H1 (cell line): ENCODE data around the gene TBX18. TPM values are rescaled to one million over a fixed set of nuclear protein-coding genes. Genes with fewer than 3 reads are reported as not detected.
A peak's percentile ranks its signal among the peaks of the same experiment; 100 is the strongest.

Experiments
- CTCF ChIA-PET: fragments of 300-600 bp; sonication (Branson Sonifier 250); formaldehyde crosslinking; loops from one replicate; lab custom pipeline; 2021; ENCODE audit not compliant: partially characterized antibody; lab: Charles Lee
- POLR2A ChIA-PET: fragments of 300-600 bp; sonication (Branson Sonifier 250); formaldehyde crosslinking; loops from one replicate; lab custom pipeline; 2021; ENCODE audit warnings: inconsistent platforms; ENCODE audit not compliant: partially characterized antibody; lab: Charles Lee
- DNase-seq, 2 experiments: peaks; one replicate each; pipeline versions ENCODE4 v3.0.0 to v3.0.0-alpha.2; 2010 to 2022; ENCODE audit warnings: low spot score in 2 of 2, low read depth in 1 of 2, mixed read lengths in 1 of 2
- FAIRE-seq: peaks from 2 replicates; lab custom pipeline; 2011; peaks lifted over from hg19 to GRCh38; lab: Jason Lieb, UNC
- H2AFZ ChIP-seq: 2 replicates; pipeline ENCODE4 v1.8.1; 2012; ENCODE audit warnings: low read length, inconsistent platforms
- H2AK5ac ChIP-seq: 2 replicates; pipeline ENCODE4 v1.6.1; 2013; ENCODE audit warnings: low read depth, low read length
- H2BK120ac ChIP-seq: replicated peaks from 2 replicates; pipeline ENCODE3; 2013; ENCODE audit warnings: low read depth, low read length, inconsistent platforms
- H2BK12ac ChIP-seq: 2 replicates; pipeline ENCODE4 v1.6.1; 2013; ENCODE audit warnings: low read depth, low read length
- H2BK15ac ChIP-seq: 2 replicates; pipeline ENCODE4 v1.6.1; 2013; ENCODE audit warnings: low read length
- H2BK20ac ChIP-seq: 2 replicates; pipeline ENCODE4 v1.6.1; 2013; ENCODE audit warnings: low read length
- H2BK5ac ChIP-seq: 2 replicates; pipeline ENCODE4 v1.6.1; 2013; ENCODE audit warnings: low read depth, low read length
- H3K14ac ChIP-seq: 2 replicates; pipeline ENCODE4 v1.6.1; 2013; ENCODE audit warnings: inconsistent platforms; ENCODE audit not compliant: insufficient read length
- H3K18ac ChIP-seq: 2 replicates; pipeline ENCODE4 v1.6.1; 2013; ENCODE audit warnings: low read length; ENCODE audit errors: extremely low read depth
- H3K23ac ChIP-seq: 2 replicates; pipeline ENCODE4 v1.6.1; 2013; ENCODE audit warnings: inconsistent platforms; ENCODE audit not compliant: insufficient read length
- H3K23me2 ChIP-seq: 2 replicates; pipeline ENCODE4 v1.6.1; 2013; ENCODE audit warnings: low read depth, low read length
- H3K27ac ChIP-seq: 2 replicates; pipeline ENCODE4 v1.6.1; 2011; ENCODE audit warnings: low read depth, low read length, inconsistent platforms
- H3K27me3 ChIP-seq, 4 experiments: replicated peaks in 1 of 4; 1 replicate in 1 of 4; 2 replicates in 3 of 4; pipeline versions ENCODE4 v1.6.1 to v1.8.1; 2011 to 2013; ENCODE audit warnings: low read length in 3 of 4, mild to moderate bottlenecking in 3 of 4, inconsistent platforms in 2 of 4, mixed read lengths in 2 of 4, moderate library complexity in 1 of 4; ENCODE audit not compliant: control insufficient read depth in 3 of 4, insufficient read depth in 3 of 4; ENCODE audit errors: extremely low read depth in 1 of 4
- H3K36me3 ChIP-seq, 4 experiments: 2 replicates each; pipeline versions ENCODE4 v1.6.1 to v1.8.1; 2011 to 2013; ENCODE audit warnings: mild to moderate bottlenecking in 4 of 4, low read length in 3 of 4, moderate library complexity in 2 of 4, control low read depth in 1 of 4, inconsistent platforms in 1 of 4; ENCODE audit not compliant: insufficient read depth in 4 of 4, control insufficient read depth in 2 of 4
- H3K4ac ChIP-seq: replicated peaks from 2 replicates; pipeline ENCODE3; 2013; ENCODE audit warnings: low read length, low read depth, mixed read lengths, inconsistent platforms; ENCODE audit not compliant: insufficient read length
- H3K4me1 ChIP-seq, 4 experiments: replicated peaks in 1 of 4; 1 replicate in 1 of 4; 2 replicates in 3 of 4; pipeline versions ENCODE4 v1.6.1 to v1.8.1; 2011 to 2013; ENCODE audit warnings: low read length in 3 of 4, inconsistent platforms in 2 of 4, mixed read lengths in 1 of 4; ENCODE audit not compliant: insufficient read depth in 4 of 4, control insufficient read depth in 3 of 4
- H3K4me2 ChIP-seq, 2 experiments: 2 replicates each; pipeline versions ENCODE4 v1.6.1 to v1.8.1; 2011 to 2013; ENCODE audit warnings: low read depth in 2 of 2, low read length in 2 of 2, control low read depth in 1 of 2, inconsistent platforms in 1 of 2, mild to moderate bottlenecking in 1 of 2; ENCODE audit not compliant: insufficient read depth in 1 of 2
- H3K4me3 ChIP-seq, 4 experiments: fragments of 200-600, 300-600 bp in 1 of 4; sonication (generic), shearing (Covaris generic), sonication (Bioruptor Twin) in 1 of 4; 2 replicates each; pipeline versions ENCODE4 v1.5.1 to v1.8.1; 2011 to 2016; ENCODE audit warnings: low read length in 4 of 4, low read depth in 3 of 4, control low read depth in 2 of 4, inconsistent platforms in 2 of 4, mild to moderate bottlenecking in 2 of 4, mixed read lengths in 1 of 4, moderate library complexity in 1 of 4; ENCODE audit not compliant: insufficient read depth in 2 of 4; ENCODE audit errors: extremely low read depth in 1 of 4
- H3K56ac ChIP-seq: replicated peaks from 2 replicates; pipeline ENCODE3; 2013; ENCODE audit warnings: low read depth, mild to moderate bottlenecking, mixed read lengths, low read length, inconsistent platforms; ENCODE audit not compliant: insufficient read length
- H3K79me1 ChIP-seq: 2 replicates; pipeline ENCODE4 v1.6.1; 2013; ENCODE audit warnings: low read depth, low read length, control low read depth
- H3K79me2 ChIP-seq, 2 experiments: 2 replicates each; pipeline versions ENCODE4 v1.6.1 to v1.8.1; 2012 to 2013; ENCODE audit warnings: low read length in 2 of 2, mild to moderate bottlenecking in 2 of 2, inconsistent platforms in 1 of 2; ENCODE audit not compliant: insufficient read depth in 2 of 2, control insufficient read depth in 1 of 2
- H3K9ac ChIP-seq, 4 experiments: replicated peaks in 1 of 4; 1 replicate in 1 of 4; 2 replicates in 3 of 4; pipeline versions ENCODE4 v1.6.1 to v1.8.1; 2011 to 2013; ENCODE audit warnings: low read depth in 3 of 4, low read length in 3 of 4, control low read depth in 2 of 4, mild to moderate bottlenecking in 2 of 4, moderate library complexity in 2 of 4, inconsistent platforms in 1 of 4; ENCODE audit errors: extremely low read depth in 1 of 4
- H3K9me3 ChIP-seq, 2 experiments: 2 replicates each; pipeline versions ENCODE4 v1.6.1 to v1.8.1; 2012 to 2013; ENCODE audit warnings: mild to moderate bottlenecking in 2 of 2, moderate library complexity in 2 of 2, control low read depth in 1 of 2, inconsistent platforms in 1 of 2, low read depth in 1 of 2, low read length in 1 of 2, mixed read lengths in 1 of 2; ENCODE audit not compliant: insufficient read depth in 2 of 2
- H4K20me1 ChIP-seq, 2 experiments: replicated peaks in 1 of 2; 2 replicates each; pipeline versions ENCODE3 to v1.8.1; 2011 to 2013; ENCODE audit warnings: inconsistent platforms in 2 of 2, low read length in 2 of 2, mild to moderate bottlenecking in 1 of 2; ENCODE audit not compliant: insufficient read depth in 2 of 2, control insufficient read depth in 1 of 2
- H4K5ac ChIP-seq: 2 replicates; pipeline ENCODE4 v1.6.1; 2013; ENCODE audit warnings: low read length, low read depth, mixed read lengths, inconsistent platforms; ENCODE audit not compliant: insufficient read length
- H4K8ac ChIP-seq: 2 replicates; pipeline ENCODE4 v1.8.0; 2013; ENCODE audit warnings: mild to moderate bottlenecking, moderate library complexity, low read length, inconsistent platforms; ENCODE audit not compliant: insufficient read depth; ENCODE audit errors: extremely low read depth
- H4K91ac ChIP-seq: replicated peaks from 2 replicates; pipeline ENCODE3; 2013; ENCODE audit warnings: low read length, mixed read lengths, inconsistent platforms; ENCODE audit not compliant: insufficient read length
- EZH2 ChIP-seq: fragments of 200-600 bp; sonication (generic); IDR thresholded peaks from 2 replicates; pipeline ENCODE4 v1.7.1; 2012; ENCODE audit warnings: low read depth, mild to moderate bottlenecking, moderate library complexity, low read length, inconsistent platforms; ENCODE audit not compliant: severe bottlenecking
- NANOG ChIP-seq: IDR thresholded peaks from 2 replicates; pipeline ENCODE4 v1.6.1; 2011; ENCODE audit warnings: low read length, low read depth, mild to moderate bottlenecking, inconsistent platforms; ENCODE audit not compliant: insufficient read depth, poor library complexity, severe bottlenecking
- WGBS, 2 experiments: shearing (Covaris generic) in 1 of 2; methylation state at CpG; one replicate each; pipeline versions ENCODE4 v1.1.6 to v1.1.7; 2013 to 2015; ENCODE audit warnings: low lambda C conversion rate in 2 of 2, mixed read lengths in 2 of 2, inconsistent platforms in 1 of 2, low coverage in 1 of 2, missing lambda C conversion rate in 1 of 2; ENCODE audit not compliant: insufficient replicate concordance in 2 of 2, insufficient coverage in 1 of 2, insufficient read length in 1 of 2; ENCODE audit errors: extremely low coverage in 1 of 2, missing lambda C conversion rate in 1 of 2; 5-methylcytosine and 5-hydroxymethylcytosine counted together
- polyA plus RNA-seq, 7 experiments: library from polyadenylated mRNA; depleted of rRNA in 3 of 7; stranded (reverse) in 5 of 7; unstranded in 2 of 7; fragments of >200 nt in 5 of 7; fragments of 200-250 nt in 2 of 7; gene quantifications; 1 replicate in 5 of 7; 2 replicates in 1 of 7; 4 replicates in 1 of 7; pipeline versions ENCODE4 v1.2.1 to v1.2.3, GENCODE V29; 2011 to 2013; ENCODE audit warnings: missing spikeins in 2 of 7, mixed read lengths in 2 of 7
- total RNA-seq: library from RNA; stranded (reverse); fragmentation: NEBNext Ultra II Directional; extraction: Animal tissue kit (Norgen Biotek cat#: 25700); gene quantifications from 2 replicates; pipeline ENCODE4 v1.2.1, GENCODE V29; 2021

Gene TBX18
- total and polyA plus RNA-seq, 2 of the 8 experiments (the other 6 are each of a cell fraction or from before 2014, with no cell fraction given): 0.02 TPM; not detected in 1

DNA sequence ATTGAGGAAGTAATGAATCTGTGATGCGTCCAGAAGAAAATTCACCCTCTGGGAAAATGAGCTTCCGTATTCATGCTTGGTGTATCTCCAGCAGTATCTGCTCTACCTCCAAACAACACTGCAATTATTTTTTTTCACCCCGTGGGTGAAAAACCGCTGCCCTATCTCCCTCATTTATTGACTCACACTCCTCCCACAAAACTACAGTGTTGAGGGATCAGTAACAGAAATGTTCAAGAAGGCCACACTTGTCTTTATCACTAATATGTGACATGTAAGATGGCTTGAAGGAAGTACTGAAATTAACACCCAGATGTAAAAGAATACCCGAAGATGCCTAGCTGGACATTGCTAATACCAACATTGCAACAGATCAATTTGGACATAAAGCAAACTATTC lies 4.9 kb upstream of the TBX18 start:
- H3K23me2 ChIP-seq: peaks cover 10% of the 10 kb centered on the region
- H3K23ac ChIP-seq: no peak overlapping the region
- no peaks in the 10 kb centered on the region for H3K79me1 ChIP-seq
- H4K5ac ChIP-seq: no peak overlapping the region
- ChIA-PET POLR2A (no interaction called here), CTCF (interaction anchor here (0.8 to 2.1 kb wide), 3 partner anchors 9 to 347 kb away, joined by 3 to 11 read pairs (median 7); no protein-coding TSS in a partner anchor)
- 16% methylated on average over 5 of the region's 5 CpGs; no CpG with 5 or more reads in 1 of the 2 experiments for WGBS, 2 experiments
- H4K8ac ChIP-seq: no peak overlapping the region
- H3K4me2 ChIP-seq: peak overlapping the region in 1 of 2 experiments; percentile 92; a peak in 2 of 4 replicates
- H2AFZ ChIP-seq: no peak overlapping the region
- no peaks in the 10 kb centered on the region for H3K79me2 ChIP-seq
- no peak overlapping the region for H3K18ac ChIP-seq
- no peak overlapping the region for H3K4ac ChIP-seq
- TF ChIP-seq EZH2 (peak; percentile 35), NANOG (no peak)
- no peak overlapping the region for H2AK5ac ChIP-seq
- DNase-seq (no peak), FAIRE-seq (no peak)
- H2BK12ac ChIP-seq: no peak overlapping the region
- no peak overlapping the region for H4K91ac ChIP-seq
- no peak overlapping the region for H2BK120ac ChIP-seq
- H3K27me3 ChIP-seq: peaks cover 76 to 98% (median 88%) of the 10 kb centered on the region in 4 experiments
- no peak overlapping the region for H2BK5ac ChIP-seq
- no peaks in the 10 kb centered on the region for H3K36me3 ChIP-seq
- H3K56ac ChIP-seq: no peak overlapping the region
- H3K4me3 ChIP-seq: no peak overlapping the region
- H3K14ac ChIP-seq: no peak overlapping the region
- no peak overlapping the region for H2BK15ac ChIP-seq
- H3K4me1 ChIP-seq: peaks cover 0 to 16% (median 9%) of the 10 kb centered on the region in 4 experiments; a peak in 3 of 7 replicates
- H3K27ac ChIP-seq: no peak overlapping the region
- no peak overlapping the region for H2BK20ac ChIP-seq
- peaks cover 15 to 21% of the 10 kb centered on the region in 2 experiments for H4K20me1 ChIP-seq
- H3K9ac ChIP-seq: no peak overlapping the region
- H3K9me3 ChIP-seq: no peaks in the 10 kb centered on the region; a peak in 1 of 4 replicates
